Chondrocyte (in vitro differentiated cells): Measurements from ENCODE around the gene NINJ2. TPM values are rescaled to one million over a fixed set of nuclear protein-coding genes. Genes with fewer than 3 reads are reported as not detected.

Experiments
- DNase-seq: peaks from one replicate; pipeline ENCODE4 v3.0.0; 2021; ENCODE audit warnings: mixed read lengths, low spot score
- H3K27ac Mint-ChIP-seq: one replicate; pipeline ENCODE4 v1.8.0; 2021; ENCODE audit warnings: mild to moderate bottlenecking, moderate library complexity, mixed read lengths; ENCODE audit not compliant: unreplicated experiment
- H3K27me3 Mint-ChIP-seq: 2 replicates; pipeline ENCODE4 v1.8.0; 2021; ENCODE audit warnings: low read depth, mixed read lengths
- H3K36me3 Mint-ChIP-seq: 2 replicates; pipeline ENCODE4 v1.8.0; 2021; ENCODE audit warnings: low read depth, mixed read lengths
- H3K4me1 Mint-ChIP-seq: 2 replicates; pipeline ENCODE4 v1.8.0; 2021; ENCODE audit warnings: low read depth, mild to moderate bottlenecking, mixed read lengths
- H3K4me3 Mint-ChIP-seq: one replicate; pipeline ENCODE4 v1.8.0; 2021; ENCODE audit warnings: mild to moderate bottlenecking, moderate library complexity, mixed read lengths; ENCODE audit not compliant: unreplicated experiment
- H3K9me3 Mint-ChIP-seq: 2 replicates; pipeline ENCODE4 v1.8.0; 2021; ENCODE audit warnings: low read depth, mixed read lengths
- total RNA-seq: library from RNA; stranded (reverse); gene quantifications from 3 replicates; pipeline ENCODE4 v1.2.1, GENCODE V29; 2021
- TF ChIP-seq, protein P1 (sequence below): fragments of 200-600 bp; sonication (generic); IDR thresholded peaks from 2 replicates; pipeline ENCODE4 v1.5.0; 2021; ENCODE audit warnings: antibody characterized with exemption, mild to moderate bottlenecking, moderate library complexity

Gene NINJ2
- total RNA-seq, 1 donor from 2014 or later: 2.1 TPM

DNA sequence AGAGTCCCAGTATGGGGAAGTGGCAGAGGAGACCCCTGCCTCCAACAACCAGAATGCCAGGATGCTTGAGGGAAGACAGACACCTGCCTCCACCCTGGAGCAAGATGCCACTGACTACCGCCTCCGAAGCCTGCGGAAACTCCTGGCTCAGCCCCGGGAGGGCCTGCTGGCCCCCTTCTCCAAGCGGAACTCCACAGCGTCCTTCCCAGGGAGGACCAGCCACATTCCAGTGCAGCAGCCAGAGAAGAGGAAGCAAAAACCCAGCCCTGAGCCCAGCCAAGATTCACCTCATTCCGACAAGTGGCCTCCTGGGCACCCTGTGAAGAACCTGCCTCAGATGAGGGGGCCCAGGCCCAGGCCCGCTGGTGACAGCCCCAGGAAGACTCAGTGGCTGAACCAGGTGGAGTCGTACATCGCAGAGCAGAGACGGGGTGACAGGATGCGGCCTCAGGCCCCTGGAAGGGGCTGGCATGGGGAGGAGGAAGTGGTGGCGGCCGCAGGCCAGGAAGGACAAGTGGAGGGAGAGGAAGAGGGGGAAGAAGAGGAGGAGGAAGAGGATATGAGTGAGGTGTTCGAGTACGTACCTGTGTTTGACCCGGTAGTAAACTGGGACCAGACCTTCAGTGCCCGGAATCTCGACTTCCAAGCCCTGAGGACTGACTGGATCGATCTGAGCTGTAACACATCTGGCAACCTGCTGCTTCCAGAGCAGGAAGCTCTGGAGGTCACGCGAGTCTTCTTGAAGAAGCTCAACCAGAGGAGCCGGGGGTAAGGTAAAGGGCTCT lies 109.8 kb downstream of the NINJ2 start:
- Mint-ChIP-seq H3K9me3 (no peaks in the 10 kb centered on the region), H3K4me1 (peaks cover 7% of the 10 kb centered on the region), H3K4me3 (no peak overlapping the region), H3K27me3 (peaks cover 30% of the 10 kb centered on the region), H3K27ac (no peak overlapping the region), H3K36me3 (peaks cover 1% of the 10 kb centered on the region)
- peak; percentile 75 for DNase-seq
- TF ChIP-seq, protein P1, sequence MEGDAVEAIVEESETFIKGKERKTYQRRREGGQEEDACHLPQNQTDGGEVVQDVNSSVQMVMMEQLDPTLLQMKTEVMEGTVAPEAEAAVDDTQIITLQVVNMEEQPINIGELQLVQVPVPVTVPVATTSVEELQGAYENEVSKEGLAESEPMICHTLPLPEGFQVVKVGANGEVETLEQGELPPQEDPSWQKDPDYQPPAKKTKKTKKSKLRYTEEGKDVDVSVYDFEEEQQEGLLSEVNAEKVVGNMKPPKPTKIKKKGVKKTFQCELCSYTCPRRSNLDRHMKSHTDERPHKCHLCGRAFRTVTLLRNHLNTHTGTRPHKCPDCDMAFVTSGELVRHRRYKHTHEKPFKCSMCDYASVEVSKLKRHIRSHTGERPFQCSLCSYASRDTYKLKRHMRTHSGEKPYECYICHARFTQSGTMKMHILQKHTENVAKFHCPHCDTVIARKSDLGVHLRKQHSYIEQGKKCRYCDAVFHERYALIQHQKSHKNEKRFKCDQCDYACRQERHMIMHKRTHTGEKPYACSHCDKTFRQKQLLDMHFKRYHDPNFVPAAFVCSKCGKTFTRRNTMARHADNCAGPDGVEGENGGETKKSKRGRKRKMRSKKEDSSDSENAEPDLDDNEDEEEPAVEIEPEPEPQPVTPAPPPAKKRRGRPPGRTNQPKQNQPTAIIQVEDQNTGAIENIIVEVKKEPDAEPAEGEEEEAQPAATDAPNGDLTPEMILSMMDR: no peak

DNA sequence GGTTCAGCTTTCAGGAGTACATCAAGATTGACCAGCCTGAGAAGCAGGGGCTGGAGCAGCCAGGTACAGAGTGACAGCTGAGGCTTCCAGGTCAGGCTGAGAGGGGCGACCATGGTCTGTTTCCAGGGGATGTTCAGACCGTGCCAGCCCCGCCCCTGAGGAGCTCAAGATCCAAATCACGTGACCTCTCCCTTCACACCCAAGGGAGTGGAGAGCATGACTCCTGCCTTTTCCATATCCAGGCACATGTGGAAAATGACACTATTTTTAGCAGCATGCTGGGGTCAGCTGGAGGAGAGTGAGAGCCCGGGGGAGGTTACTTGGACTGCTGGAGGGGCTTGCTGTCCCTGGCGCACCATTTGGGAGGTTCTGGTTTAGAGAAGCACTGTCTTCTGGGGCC lies 110.8 kb downstream of the NINJ2 start:
- no peak for DNase-seq
- peaks cover 1% of the 10 kb centered on the region for H3K36me3 Mint-ChIP-seq
- H3K4me1 Mint-ChIP-seq: peaks cover 7% of the 10 kb centered on the region

DNA sequence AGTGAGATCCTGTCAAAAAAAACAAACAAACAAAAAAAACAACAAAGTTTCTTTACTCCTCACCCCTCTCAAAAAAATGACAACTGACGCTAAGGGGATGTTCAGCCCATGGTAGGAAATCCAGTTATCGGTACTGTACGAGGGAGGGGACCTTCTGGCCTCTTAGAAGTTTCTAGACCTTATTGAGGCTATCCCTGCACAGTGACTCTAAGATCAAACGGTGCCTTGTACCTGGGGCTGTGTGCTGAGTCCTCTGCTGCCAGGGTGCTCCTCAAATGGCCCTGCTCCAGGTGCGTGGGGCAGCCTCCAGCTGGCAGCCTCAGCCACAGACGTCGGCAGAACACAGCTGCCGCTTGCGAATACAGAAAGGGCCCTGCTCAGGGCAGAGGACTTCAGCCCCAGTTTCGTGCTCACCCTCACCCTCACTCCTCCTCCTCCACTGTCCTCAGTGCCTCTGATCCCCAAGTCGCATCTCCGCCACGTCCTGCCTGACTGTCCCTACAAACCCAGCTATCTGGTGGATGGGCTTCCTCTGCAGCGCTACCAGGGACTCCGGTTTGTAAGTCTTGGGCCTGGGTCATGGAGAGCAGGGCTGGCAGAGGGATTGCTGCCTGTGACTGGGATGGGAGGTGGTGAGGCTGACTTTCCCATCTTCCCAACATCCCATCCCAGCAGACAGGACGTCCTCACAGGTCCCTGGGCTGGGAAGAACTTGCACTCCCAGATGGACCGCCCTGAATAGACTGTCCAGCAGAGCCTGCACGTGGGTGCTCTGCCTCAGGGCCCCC lies 112.6 kb downstream of the NINJ2 start:
- TF ChIP-seq, protein P1: no peak
- Mint-ChIP-seq H3K9me3 (no peaks in the 10 kb centered on the region), H3K27ac (no peak overlapping the region), H3K27me3 (peaks cover 22% of the 10 kb centered on the region), H3K36me3 (peaks cover 1% of the 10 kb centered on the region), H3K4me1 (peaks cover 10% of the 10 kb centered on the region), H3K4me3 (no peak overlapping the region)
- no peak for DNase-seq

More for the DNA sequence above, 110.8 kb downstream of the NINJ2 start:
- H3K27ac Mint-ChIP-seq: no peak overlapping the region
- TF ChIP-seq, protein P1: no peak
- peaks cover 23% of the 10 kb centered on the region for H3K27me3 Mint-ChIP-seq
- H3K9me3 Mint-ChIP-seq: no peaks in the 10 kb centered on the region
- H3K4me3 Mint-ChIP-seq: no peak overlapping the region

DNA sequence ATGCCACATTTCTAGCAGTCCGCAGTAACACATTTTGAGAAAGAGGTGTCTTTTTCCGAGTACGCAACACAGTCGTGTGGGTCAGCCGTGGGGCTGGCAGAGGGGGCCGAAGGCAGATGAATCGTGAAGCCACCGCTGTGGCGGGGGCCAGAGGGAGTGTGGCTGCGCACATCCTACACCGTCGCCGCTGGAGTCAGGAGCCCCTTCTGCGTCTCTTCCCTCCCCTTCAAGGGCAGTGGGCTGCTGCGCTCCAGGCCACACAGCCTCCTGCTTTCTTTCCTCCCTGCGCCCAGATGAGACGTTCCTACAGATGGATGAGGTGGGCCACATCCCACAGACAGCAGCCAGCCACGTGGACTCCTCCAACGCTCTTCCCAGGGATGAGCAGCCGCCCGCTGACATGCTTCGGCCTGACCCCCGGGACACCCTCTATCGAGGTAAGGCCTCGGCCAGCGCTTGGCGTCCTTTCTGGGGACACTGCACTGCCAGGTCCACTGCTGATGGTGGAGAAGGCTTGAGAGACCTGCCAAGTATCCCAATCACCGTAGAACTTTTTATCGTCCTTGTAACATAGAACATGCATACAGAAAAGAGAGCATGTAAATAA lies 113.7 kb downstream of the NINJ2 start:
- H3K9me3 Mint-ChIP-seq: no peaks in the 10 kb centered on the region
- H3K27me3 Mint-ChIP-seq: peaks cover 29% of the 10 kb centered on the region
- H3K4me3 Mint-ChIP-seq: no peak overlapping the region
- H3K36me3 Mint-ChIP-seq: peaks cover 1% of the 10 kb centered on the region
- no peak overlapping the region for H3K27ac Mint-ChIP-seq
- DNase-seq: no peak
- H3K4me1 Mint-ChIP-seq: peaks cover 10% of the 10 kb centered on the region
- TF ChIP-seq, protein P1: no peak

DNA sequence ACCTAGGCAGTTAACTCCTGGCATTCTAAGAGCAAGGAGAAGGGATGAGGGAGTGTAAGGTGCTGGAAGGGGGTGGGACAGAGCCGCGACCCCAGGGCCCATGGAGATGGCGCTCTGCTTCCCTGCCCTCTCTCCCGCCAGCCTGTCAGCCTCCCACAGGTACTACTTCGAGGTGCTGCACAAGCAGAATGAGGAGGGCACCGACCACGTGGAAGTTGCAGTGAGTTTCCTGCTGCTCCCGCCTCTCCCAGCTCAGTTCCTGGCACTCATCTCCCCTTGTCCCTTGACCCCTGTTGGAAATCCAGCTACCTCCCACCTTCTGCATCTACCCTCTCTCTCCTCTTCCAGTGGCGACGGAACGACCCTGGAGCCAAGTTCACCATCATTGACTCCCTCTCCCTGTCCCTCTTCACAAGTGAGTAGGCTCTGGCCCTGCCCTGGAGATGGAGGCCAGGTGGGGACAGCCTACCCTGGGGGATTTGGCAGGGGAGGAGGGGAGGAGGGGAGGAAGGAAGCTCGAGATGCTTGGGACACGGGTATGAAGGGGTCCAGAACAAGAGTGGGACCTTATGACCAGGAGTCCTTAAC lies 115.3 kb downstream of the NINJ2 start:
- TF ChIP-seq, protein P1: no peak
- Mint-ChIP-seq H3K36me3 (peaks cover 1% of the 10 kb centered on the region), H3K27me3 (peaks cover 23% of the 10 kb centered on the region), H3K9me3 (no peaks in the 10 kb centered on the region), H3K27ac (no peak overlapping the region), H3K4me3 (no peak overlapping the region), H3K4me1 (peaks cover 10% of the 10 kb centered on the region)
- no peak for DNase-seq
